NK-92 treated with Interleukin-12 subunit alpha and Interleukin-12 subunit beta, amount 100 ng/mL, for 24 hours (cell line): Measurements from ENCODE around the gene CTNNA3.
"Not testable (repeated sequence)": the region's sequence is repeated elsewhere in the genome, so short reads cannot be mapped to it uniquely, and the experiment has no call there.

Source experiments
- DNase-seq: peaks from one replicate; lab custom pipeline; 2025; lab: John Stamatoyannopoulos, UW

Gene CTNNA3

DNA sequence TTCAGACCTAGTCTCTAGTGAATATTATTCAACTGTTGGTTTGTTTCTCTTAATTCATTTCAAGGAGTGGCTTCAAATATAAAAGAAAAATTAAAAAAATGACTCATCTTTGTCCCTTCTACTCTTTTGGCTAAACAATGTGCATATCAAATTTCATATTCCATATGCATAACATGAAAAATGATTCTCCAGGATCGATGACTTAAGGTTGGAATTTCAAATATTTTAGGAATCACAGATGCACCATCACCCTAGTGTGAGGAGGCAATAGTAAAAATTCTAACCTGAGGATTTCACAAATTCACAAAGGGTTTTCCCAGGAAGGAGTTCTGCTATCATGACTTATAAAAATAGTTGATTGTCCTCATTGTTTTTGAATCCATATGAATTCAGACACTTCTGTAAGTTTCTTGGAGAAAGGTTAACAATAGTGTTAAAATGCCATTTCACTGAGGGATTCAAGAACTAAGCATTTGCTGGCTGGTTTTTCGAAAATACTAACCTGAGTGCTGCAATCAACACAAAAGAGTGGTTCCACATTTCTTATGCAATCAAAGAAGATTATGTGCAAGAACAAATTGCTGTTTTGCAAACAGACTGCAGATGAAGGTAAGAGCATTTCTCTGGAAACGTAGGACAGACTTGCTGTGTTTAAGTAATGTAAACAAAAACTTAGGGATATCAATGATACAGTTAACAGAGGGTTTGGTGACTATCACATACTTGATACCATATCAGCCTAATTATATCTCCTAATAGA, 1317.7 kb downstream of the CTNNA3 start:
- no peak for DNase-seq

- DNase-seq: no peak
Measured at GRCh38 chr10:66368146-66368545, 1327.8 kb downstream of the CTNNA3 start.

DNA sequence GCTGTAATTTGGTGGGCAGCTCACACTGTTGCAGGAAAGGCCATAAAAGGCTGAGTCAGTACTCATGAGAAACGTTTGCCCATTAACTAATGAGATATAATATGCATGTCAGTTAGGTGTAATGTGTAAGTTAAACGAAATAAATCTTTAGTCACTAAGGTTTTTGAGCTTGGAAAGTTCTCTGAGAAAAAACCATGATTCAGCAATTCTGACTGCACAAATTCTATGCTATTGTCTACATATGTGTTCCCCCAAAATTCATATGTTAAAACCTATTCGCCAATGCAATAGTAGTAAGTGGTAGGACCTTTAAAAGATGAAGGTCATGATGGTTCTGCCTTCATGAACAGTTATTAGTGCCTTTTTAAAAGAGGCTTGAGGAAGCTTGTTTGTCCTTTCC, 1329.8 kb downstream of the CTNNA3 start:
- DNase-seq: no peak

DNA sequence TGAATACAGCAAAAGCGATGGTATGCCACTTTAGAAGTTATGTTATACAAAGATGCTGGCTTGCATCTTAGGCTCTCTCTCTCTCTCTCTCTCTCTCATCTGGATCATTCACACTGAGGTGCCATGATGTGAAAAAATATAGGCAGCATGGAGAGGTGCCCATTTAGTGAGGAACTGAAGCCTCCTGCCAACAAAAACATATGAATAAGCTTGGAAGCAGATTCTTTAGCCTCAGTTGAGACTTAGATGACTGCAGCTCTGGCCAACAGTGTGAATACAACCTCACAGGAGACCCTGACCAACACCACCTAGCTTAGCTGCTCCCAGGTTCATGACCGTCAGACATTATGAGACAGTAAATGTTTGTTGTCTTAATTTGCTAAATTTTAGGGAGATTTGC, 1330.3 kb downstream of the CTNNA3 start:
- DNase-seq: no peak

GRCh38 chr10:66362522-66362921, 1333.5 kb downstream of the CTNNA3 start:
- no peak for DNase-seq

GRCh38 chr10:66353822-66354221, 1342.2 kb downstream of the CTNNA3 start:
- DNase-seq: not testable (repeated sequence)

DNA sequence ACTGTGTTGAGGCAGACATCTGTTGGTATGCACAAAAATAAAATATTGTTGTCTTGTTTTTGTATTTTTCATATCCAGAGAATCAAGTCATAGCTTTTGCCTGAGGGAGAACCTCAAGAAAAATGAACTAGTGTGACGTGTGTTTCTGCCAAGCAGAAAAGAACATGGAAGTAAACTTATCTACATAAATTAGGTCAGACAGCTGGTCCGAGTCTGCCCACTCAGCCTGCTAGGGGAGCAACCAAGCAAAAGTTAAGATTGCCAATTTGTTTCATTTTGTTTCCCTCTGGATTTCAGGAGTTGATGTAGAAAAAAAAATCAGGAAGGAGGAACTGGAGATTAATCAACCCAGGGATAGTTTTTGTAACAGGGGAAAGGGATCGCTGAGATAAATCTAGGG, 1342.6 kb downstream of the CTNNA3 start:
- DNase-seq: no peak

GRCh38 chr10:66350622-66351399, 1345.2 kb downstream of the CTNNA3 start:
- no peak for DNase-seq

- no peak for DNase-seq
Measured at GRCh38 chr10:66349726-66350125, 1346.3 kb downstream of the CTNNA3 start.

DNA sequence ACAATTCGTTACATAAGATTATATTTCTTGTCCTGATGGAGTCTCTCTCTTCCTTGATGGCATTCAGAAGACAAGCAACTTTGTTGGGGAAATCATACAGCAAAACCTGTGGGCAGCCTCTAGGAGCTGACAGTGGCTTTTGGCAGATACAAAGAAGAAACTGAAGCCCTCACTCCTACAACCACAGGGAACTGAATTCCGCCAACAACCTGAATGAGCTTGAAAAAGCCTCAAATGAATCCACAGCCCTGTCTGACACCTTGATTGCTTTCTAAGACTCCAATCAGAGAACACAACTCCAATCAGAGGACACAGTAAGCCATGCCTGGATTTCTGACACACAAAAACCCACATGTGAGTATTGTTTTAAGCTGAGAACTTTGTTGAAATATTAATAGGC, 1346.9 kb downstream of the CTNNA3 start:
- DNase-seq: no peak

DNA sequence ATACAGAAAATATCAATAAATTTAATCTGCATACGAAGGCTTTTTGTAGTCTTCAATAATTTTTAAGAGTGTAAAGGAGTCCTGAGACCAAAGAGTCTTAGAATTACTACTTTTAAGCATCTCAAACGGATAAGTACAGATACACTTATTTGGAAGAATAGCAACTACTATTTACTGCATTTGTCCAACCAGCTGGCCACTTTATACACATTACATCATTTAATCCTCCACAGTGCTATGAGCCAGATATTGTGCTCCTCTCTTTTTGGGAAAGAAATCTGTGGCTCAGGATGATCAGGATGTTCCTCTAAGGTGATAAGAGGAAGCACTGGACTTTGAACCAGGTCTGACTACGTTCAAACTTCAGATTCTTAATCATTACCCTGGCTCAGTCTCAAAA, 1358.8 kb downstream of the CTNNA3 start:
- no peak for DNase-seq

DNA sequence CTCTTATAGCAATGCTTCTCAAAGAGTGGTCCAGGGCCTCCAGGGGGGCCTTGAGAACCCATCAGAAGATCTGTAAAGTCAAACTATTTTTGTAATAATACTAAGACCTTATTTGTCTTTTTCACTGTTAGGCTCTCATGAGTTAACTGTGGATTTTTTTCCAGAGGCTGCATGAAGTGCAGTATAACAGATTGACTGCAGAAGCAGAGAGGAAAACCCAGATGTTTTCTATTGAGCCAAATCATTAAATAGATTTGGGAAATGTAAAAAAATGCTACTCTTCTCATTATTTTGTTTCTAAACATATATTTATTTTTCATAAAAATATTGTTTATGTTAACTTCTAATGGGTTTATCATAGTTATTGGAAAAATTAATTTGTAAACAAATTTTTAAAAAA, 1359.2 kb downstream of the CTNNA3 start:
- DNase-seq: no peak

GRCh38 chr10:66335753-66336152, 1360.2 kb downstream of the CTNNA3 start:
- not testable (repeated sequence) for DNase-seq

DNA sequence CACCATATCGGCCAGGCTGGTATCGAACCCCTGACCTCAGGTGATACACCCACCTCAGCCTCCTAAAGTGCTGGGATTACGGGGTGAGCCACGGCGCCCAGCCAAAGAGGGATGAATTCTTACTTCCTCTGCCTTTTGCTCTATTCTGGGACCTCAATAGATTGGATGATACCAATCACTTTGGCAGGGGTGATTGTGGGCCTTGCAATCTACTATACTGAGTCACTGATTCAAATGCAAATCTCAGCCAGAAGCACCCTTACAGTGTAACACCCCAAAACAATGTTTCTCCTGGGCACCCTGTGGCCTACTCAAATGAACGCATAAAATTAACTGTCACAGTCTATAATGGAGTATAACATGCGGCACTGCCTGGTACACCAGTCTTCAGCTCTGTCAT, 1366.8 kb downstream of the CTNNA3 start:
- DNase-seq: no peak

DNA sequence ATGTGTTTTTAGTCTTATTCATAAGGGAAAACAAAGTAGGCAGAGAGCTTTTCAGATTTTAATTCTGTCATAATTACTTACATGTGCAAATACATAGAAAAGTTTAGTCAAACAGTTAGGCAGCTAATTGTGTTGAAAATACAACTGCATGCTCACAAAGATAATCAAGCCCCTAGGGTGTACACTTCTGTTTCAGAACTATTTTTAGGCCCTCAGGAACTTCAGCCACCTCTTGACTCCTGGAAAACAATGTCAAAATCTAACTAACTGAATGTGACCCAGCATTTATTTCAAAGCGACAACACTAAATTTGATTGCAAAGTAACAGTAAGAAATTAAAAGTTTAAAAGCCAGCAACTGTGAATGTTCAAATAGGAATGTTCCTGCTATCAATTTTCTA, 1369.1 kb downstream of the CTNNA3 start:
- no peak for DNase-seq

DNA sequence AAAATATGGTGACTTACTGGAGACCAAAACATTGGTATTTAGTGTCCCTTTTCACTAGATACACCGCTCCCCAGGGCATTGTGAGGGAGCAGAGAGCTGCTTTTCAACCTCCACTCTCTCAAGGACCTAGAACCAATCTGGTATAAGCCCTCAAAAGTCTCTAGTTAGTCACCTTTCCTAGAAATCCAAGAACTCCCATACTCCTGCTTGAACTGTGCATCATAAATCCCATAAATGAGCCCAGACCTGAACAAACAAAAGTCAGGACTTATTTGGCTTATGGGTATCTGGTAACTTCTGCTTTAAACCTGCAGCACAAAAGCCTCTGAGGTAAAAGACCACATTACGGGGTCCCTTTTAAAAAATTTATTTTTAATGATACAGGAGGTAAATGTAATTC, 1373.2 kb downstream of the CTNNA3 start:
- DNase-seq: no peak

DNA sequence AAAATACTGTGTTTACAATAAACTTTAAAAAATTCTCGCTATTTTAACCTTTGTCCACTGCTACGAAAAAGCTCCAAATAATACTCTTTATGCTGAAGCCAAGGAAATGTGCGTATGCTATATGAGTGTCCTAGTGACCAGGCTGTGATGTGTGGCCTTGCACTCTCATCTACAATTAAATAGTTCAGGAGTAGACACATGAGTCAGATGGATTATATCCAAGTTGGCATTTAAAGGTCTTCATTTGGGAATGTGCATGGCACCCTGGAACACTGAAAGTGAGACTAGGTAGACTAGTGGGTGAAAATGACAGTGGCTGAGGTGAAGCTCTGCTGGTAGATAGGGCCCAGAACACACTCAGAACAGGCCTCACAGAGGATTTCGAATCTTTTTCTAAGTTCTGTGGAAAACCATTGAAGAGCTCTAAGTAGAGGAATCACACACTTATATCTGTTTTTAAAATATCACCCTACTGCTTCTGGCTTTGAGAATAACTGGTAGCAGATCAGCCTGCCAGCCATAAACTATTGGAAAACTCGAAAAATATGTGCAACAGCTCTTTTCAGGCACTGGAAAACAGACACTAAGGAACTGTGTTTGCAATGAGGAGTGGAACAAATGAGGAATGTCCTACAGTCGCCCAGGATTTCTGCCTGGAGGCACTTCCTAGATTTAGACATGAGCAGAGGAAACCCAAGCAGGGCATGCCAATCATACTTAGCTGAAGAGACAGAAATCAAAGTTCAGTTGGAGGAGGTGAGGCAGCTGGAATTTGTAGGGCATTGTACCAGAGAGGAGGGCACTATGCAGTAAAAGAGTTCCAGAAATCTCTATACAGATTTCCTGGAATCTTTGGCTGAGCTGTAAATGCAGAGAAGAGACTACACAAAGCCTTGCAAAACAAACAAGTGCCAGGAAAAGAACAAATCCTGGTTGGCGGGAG, 1374.0 kb downstream of the CTNNA3 start:
- DNase-seq: no peak

DNA sequence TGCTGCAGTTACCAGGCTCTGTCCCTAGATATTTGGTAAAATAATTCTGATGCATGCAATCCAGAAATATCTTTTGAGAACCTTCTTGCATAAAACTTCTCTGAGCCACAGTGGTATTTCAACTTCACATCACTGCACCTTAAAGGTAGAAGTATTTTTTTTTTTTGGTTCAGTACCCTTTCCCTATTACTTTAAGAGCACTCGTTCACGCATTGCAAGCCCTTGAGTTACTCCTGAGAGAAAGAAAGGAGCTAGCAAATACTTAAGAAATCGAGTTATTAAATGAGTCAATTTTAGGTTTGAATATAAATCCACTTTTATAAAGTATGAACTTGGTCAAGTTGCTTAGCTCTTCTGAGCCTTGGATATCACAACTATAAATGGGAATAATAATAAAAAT, 1377.2 kb downstream of the CTNNA3 start:
- no peak for DNase-seq

DNA sequence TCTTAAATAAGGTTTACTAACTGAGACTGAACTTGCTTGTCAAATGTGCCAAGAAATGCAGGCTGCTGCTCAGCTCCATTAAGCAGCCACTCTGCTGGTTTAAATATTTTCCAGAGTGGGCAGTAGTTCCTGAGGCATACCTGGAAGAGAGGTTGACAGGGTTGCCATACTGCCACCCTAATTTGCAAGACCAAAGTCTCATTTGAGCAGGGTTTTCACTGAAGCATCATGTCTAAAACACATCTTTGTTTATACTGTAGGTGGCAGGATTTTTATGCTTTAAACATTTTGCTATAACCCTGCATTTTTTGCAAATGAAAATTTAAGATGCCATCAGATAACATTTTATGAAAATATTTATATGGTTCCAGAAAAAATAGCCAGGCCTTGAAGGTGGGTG, 1388.2 kb downstream of the CTNNA3 start:
- DNase-seq: no peak

- DNase-seq: no peak
Measured at GRCh38 chr10:66301078-66301477, 1394.9 kb downstream of the CTNNA3 start.

DNA sequence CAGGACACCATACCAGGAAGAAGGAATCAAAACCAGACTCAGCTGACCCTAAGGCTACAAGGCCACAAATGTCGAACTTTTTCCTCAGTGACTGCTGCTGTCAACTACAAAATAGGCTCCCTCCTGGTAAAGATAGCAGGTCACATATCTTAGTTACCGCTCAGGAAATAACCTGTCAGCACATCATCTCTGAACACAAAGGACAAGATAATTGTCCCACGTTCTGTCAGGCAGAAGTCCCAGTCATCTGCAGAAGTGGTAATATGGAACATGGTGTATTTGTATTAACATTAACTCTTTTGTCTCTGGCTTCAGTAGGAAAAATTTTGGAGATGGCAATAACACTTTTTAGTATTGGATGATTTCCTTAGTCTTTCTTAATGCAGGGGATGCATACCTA, 1400.4 kb downstream of the CTNNA3 start:
- no peak for DNase-seq

GRCh38 chr10:66294538-66294937, 1401.5 kb downstream of the CTNNA3 start:
- DNase-seq: no peak
